Suprapubic skin (tissue), 4 donors: ENCODE data around the gene KRT71. TPM values are rescaled to one million over a fixed set of nuclear protein-coding genes. Genes with fewer than 3 reads are reported as not detected.
A peak's percentile ranks its signal among the peaks of the same experiment; 100 is the strongest.

Experiments
- DNase-seq, 2 donors: peaks; one replicate each; pipeline ENCODE4 v3.0.0-alpha.2; 2019; ENCODE audit warnings: low spot score in 2 of 2
- H3K27ac ChIP-seq: fragments of 200-600 bp; sonication (generic); one replicate; pipeline ENCODE4 v1.5.1; 2019
- H3K27me3 ChIP-seq: fragments of 200-600 bp; sonication (generic); one replicate; pipeline ENCODE4 v1.5.1; 2019
- H3K36me3 ChIP-seq: fragments of 200-600 bp; sonication (generic); one replicate; pipeline ENCODE4 v1.5.1; 2019
- H3K4me1 ChIP-seq: fragments of 200-600 bp; sonication (generic); one replicate; pipeline ENCODE4 v1.5.1; 2019
- H3K4me3 ChIP-seq: fragments of 200-600 bp; sonication (generic); one replicate; pipeline ENCODE4 v1.5.1; 2019; ENCODE audit warnings: mild to moderate bottlenecking
- H3K9me3 ChIP-seq: fragments of 200-600 bp; sonication (generic); one replicate; pipeline ENCODE4 v1.5.1; 2019
- EP300 ChIP-seq: sonication (generic); formaldehyde crosslinking; IDR thresholded peaks from one replicate; pipeline ENCODE4 v1.6.1; 2017; ENCODE audit warnings: antibody characterized with exemption
- POLR2A ChIP-seq, 2 donors: fragments of 450-650 bp; IDR thresholded peaks; one replicate each; pipeline ENCODE4 v1.6.1; 2017; ENCODE audit warnings: antibody characterized with exemption in 2 of 2, mild to moderate bottlenecking in 2 of 2, moderate library complexity in 2 of 2
- POLR2AphosphoS5 ChIP-seq, 3 donors: sonication (generic); formaldehyde crosslinking; IDR thresholded peaks; one replicate each; pipeline ENCODE4 v1.6.1; 2017; ENCODE audit warnings: antibody characterized with exemption in 3 of 3
- WGBS: methylation state at CpG from one replicate; pipeline ENCODE4 v1.1.5; 2018; 5-methylcytosine and 5-hydroxymethylcytosine counted together
- total RNA-seq, 4 donors: library from RNA; depleted of rRNA; stranded (reverse); fragments of >200 nt; gene quantifications; one replicate each; pipeline ENCODE4 v1.1.0, GENCODE V29; 2016
- TF ChIP-seq, protein P1 (sequence below), 2 donors: fragments of 200-600 bp in 1 of 2; fragments of 450-650 bp in 1 of 2; sonication (generic) in 1 of 2; IDR thresholded peaks; one replicate each; pipeline ENCODE4 v1.5.1; 2016 to 2019; ENCODE audit warnings: antibody characterized with exemption in 2 of 2, mild to moderate bottlenecking in 1 of 2, moderate library complexity in 1 of 2

Gene KRT71
- total RNA-seq, 4 donors from 2014 or later = 5.5 to 231 (median 70.8) TPM

DNA sequence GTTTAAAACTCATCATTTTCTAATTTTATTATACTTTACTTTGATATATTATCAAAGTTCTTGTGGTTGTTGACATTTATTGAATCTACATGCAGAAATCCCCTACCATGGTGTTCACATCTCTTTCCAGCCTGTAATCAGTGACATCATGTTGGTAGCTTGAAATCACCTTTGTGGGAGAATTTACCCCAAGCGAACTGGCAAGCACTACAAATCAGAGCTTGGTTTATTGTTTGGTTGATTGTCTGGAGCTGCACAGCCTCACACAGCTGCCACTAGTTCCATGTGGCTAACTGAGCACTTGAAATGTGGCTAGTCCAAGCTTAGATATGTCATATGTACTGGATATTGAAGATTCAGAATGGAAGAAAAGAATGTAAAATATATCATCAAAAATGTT is 17.4 kb downstream of the KRT71 start:
- H3K4me1 ChIP-seq = peaks cover 16% of the 10 kb centered on the region
- no peaks in the 10 kb centered on the region for H3K36me3 ChIP-seq
- no peaks in the 10 kb centered on the region for H3K9me3 ChIP-seq
- H3K4me3 ChIP-seq = no peak overlapping the region
- DNase-seq = no peak
- H3K27ac ChIP-seq = no peak overlapping the region
- 75% methylated on average over 1 of the region's 1 CpG for WGBS
- no peaks in the 10 kb centered on the region for H3K27me3 ChIP-seq
- no peak for TF ChIP-seq POLR2A (IDR thresholded peaks at IDR 0.05)
- no peak for TF ChIP-seq EP300
- TF ChIP-seq POLR2AphosphoS5 (IDR thresholded peaks at IDR 0.05) = no peak
- TF ChIP-seq, protein P1, sequence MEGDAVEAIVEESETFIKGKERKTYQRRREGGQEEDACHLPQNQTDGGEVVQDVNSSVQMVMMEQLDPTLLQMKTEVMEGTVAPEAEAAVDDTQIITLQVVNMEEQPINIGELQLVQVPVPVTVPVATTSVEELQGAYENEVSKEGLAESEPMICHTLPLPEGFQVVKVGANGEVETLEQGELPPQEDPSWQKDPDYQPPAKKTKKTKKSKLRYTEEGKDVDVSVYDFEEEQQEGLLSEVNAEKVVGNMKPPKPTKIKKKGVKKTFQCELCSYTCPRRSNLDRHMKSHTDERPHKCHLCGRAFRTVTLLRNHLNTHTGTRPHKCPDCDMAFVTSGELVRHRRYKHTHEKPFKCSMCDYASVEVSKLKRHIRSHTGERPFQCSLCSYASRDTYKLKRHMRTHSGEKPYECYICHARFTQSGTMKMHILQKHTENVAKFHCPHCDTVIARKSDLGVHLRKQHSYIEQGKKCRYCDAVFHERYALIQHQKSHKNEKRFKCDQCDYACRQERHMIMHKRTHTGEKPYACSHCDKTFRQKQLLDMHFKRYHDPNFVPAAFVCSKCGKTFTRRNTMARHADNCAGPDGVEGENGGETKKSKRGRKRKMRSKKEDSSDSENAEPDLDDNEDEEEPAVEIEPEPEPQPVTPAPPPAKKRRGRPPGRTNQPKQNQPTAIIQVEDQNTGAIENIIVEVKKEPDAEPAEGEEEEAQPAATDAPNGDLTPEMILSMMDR (IDR thresholded peaks at IDR 0.05) = no peak

GRCh38 chr12:52534482-52534881 is 18.5 kb downstream of the KRT71 start:
- Histone ChIP-seq H3K4me1 (peaks cover 7% of the 10 kb centered on the region), H3K4me3 (no peak overlapping the region), H3K27ac (no peak overlapping the region), H3K27me3 (no peaks in the 10 kb centered on the region), H3K36me3 (no peaks in the 10 kb centered on the region), H3K9me3 (no peaks in the 10 kb centered on the region)
- WGBS = 99% methylated on average over 5 of the region's 5 CpGs
- DNase-seq = no peak
- no peak for TF ChIP-seq POLR2AphosphoS5 (IDR thresholded peaks at IDR 0.05)
- TF ChIP-seq EP300 = no peak
- TF ChIP-seq, protein P1 (IDR thresholded peaks at IDR 0.05) = no peak
- no peak for TF ChIP-seq POLR2A (IDR thresholded peaks at IDR 0.05)

- no peak for TF ChIP-seq POLR2A (IDR thresholded peaks at IDR 0.05)
- no peak for TF ChIP-seq EP300
- TF ChIP-seq, protein P1 (IDR thresholded peaks at IDR 0.05) = no peak
- no peak for TF ChIP-seq POLR2AphosphoS5 (IDR thresholded peaks at IDR 0.05)
- no peaks in the 10 kb centered on the region for H3K9me3 ChIP-seq
- peak in 1 of 2 donors; percentile 37 for DNase-seq
Observed at GRCh38 chr12:52533686-52534470, 19.1 kb downstream of the KRT71 start.

DNA sequence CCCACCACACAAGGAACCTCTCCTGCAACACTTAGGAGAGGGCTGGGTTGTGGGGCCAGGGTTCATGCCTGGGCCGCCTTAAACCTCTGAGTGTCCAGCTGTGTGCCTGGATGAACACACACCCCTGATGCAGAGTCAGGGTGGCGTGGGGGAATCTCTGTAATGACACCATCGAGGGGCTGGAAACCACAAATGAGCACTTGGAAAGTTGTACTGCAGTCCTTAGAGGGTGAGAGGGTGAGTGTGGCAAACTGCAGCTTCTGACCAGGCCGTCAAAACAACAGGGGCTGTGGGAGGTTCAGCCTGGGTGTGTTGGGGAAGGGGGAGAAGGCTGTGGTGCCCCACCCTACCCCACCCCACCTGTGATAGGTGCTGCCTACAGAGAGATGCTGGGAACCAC is 20.3 kb downstream of the KRT71 start:
- Histone ChIP-seq H3K9me3 (no peaks in the 10 kb centered on the region), H3K4me1 (no peaks in the 10 kb centered on the region), H3K27ac (no peak overlapping the region), H3K27me3 (no peaks in the 10 kb centered on the region), H3K4me3 (no peak overlapping the region), H3K36me3 (no peaks in the 10 kb centered on the region)
- TF ChIP-seq, protein P1 (IDR thresholded peaks at IDR 0.05) = no peak
- TF ChIP-seq EP300 (no peak), POLR2A (IDR thresholded peaks at IDR 0.05) (no peak), POLR2AphosphoS5 (IDR thresholded peaks at IDR 0.05) (no peak)
- no peak for DNase-seq
- 71% methylated on average over 4 of the region's 4 CpGs for WGBS

More at GRCh38 chr12:52533686-52534470, 19.1 kb downstream of the KRT71 start:
- H3K4me3 ChIP-seq = no peak overlapping the region
- H3K4me1 ChIP-seq = peaks cover 2% of the 10 kb centered on the region
- H3K36me3 ChIP-seq = no peaks in the 10 kb centered on the region
- 63% methylated on average over 8 of the region's 10 CpGs for WGBS
- no peak overlapping the region for H3K27ac ChIP-seq
- no peaks in the 10 kb centered on the region for H3K27me3 ChIP-seq

- Histone ChIP-seq H3K9me3 (no peaks in the 10 kb centered on the region), H3K4me3 (no peak overlapping the region), H3K27me3 (no peaks in the 10 kb centered on the region), H3K4me1 (no peaks in the 10 kb centered on the region), H3K27ac (no peak overlapping the region), H3K36me3 (no peaks in the 10 kb centered on the region)
- DNase-seq = no peak
- 83% methylated on average over 14 of the region's 18 CpGs for WGBS
- TF ChIP-seq POLR2A (IDR thresholded peaks at IDR 0.05) (no peak), POLR2AphosphoS5 (IDR thresholded peaks at IDR 0.05) (no peak)
Observed at GRCh38 chr12:52531566-52532300, 21.2 kb downstream of the KRT71 start.
